ENCODE data around the gene TNNT2. TPM values are rescaled to one million over a fixed set of nuclear protein-coding genes. Genes with fewer than 3 reads are reported as not detected.

TNNT2 gene
- total and polyA plus RNA-seq, 2 of the 13 experiments (the other 11 are each of a cell fraction or from before 2014, with no cell fraction given), result 0.20 to 0.63 TPM

- TF ChIP-seq ARID2 (CRISPR knock-in tag; IDR thresholded peaks at IDR 0.05; ENCODE audit: borderline replicate concordance) (no peak), RAD21 (CRISPR knock-in tag; IDR thresholded peaks at IDR 0.05) (peak; percentile 82), ZMYM2 (CRISPR knock-in tag; IDR thresholded peaks at IDR 0.05) (no peak), ZSCAN22 (CRISPR knock-in tag; IDR thresholded peaks at IDR 0.05) (no peak), ZNF749 (CRISPR knock-in tag; IDR thresholded peaks at IDR 0.05; ENCODE audit: borderline replicate concordance) (no peak), MAZ (IDR thresholded peaks at IDR 0.05; ENCODE audit: borderline replicate concordance, low read depth, low read length) (no peak), MAZ (CRISPR knock-in tag; IDR thresholded peaks at IDR 0.05; ENCODE audit: low read depth) (0 out of 2 replicates have a peak, but pooled peaks have one; percentile 29), ATRX (CRISPR knock-in tag; IDR thresholded peaks at IDR 0.05; ENCODE audit: borderline replicate concordance) (no peak)
Observed at GRCh38 chr1:201361652-201362504, 15.6 kb downstream of the TNNT2 start (continued).

- Histone ChIP-seq H3K27me3 (ENCODE audit: control insufficient read depth in 1 of 2, insufficient read depth in 2 of 2, low read length in 2 of 2) (peaks cover 9 to 33% of the 10 kb centered on the region in 2 experiments), H2AFZ (ENCODE audit: low read length) (no peak overlapping the region), H3K4me2 (ENCODE audit: low read depth, low read length) (no peak overlapping the region), H3K9ac (ENCODE audit: insufficient read depth, low read depth, low read length) (no peak overlapping the region), H3K9me3 (ENCODE audit: low read length) (no peaks in the 10 kb centered on the region), H3K36me3 (replicated peaks in 1 of 2; ENCODE audit: control insufficient read depth in 1 of 2, insufficient read depth in 2 of 2, low read length in 2 of 2) (no peaks in the 10 kb centered on the region), H4K20me1 (ENCODE audit: insufficient read depth, low read length) (no peaks in the 10 kb centered on the region), H3K4me3 (replicated peaks in 1 of 3; ENCODE audit: insufficient read depth in 1 of 3, low read depth in 2 of 3, low read length in 3 of 3) (no peak overlapping the region), H3K79me2 (ENCODE audit: insufficient read depth, low read length) (no peaks in the 10 kb centered on the region), H3K4me1 (ENCODE audit: insufficient read depth, low read length) (no peaks in the 10 kb centered on the region), H3K27ac (ENCODE audit: extremely low read length, insufficient read depth, low read length) (no peak overlapping the region)
- ChIA-PET CTCF (ENCODE audit: low intra/inter-chr PET ratio, low total read pairs) (interaction anchor here (0.8 to 2.8 kb wide), 4 partner anchors 15 to 110 kb away, joined by 3 to 37 read pairs (median 3); no protein-coding TSS in a partner anchor), POLR2A (no interaction called here)
- ATAC-seq (no peak), DNase-seq (ENCODE audit: low spot score) (no peak), FAIRE-seq (no peak)
- in situ Hi-C loops (cut with HindIII; ENCODE audit: extremely low pct_ligation_motif_present, low pct_unique_long_range_greater_than_20kb), result no loop called here
- no TSS peak for BruUV-seq (replicated peaks)
- TF ChIP-seq FOXM1 (CRISPR knock-in tag; IDR thresholded peaks at IDR 0.05), result no peak
- intact Hi-C loops (cut with micrococcal nuclease; ENCODE audit: unreplicated experiment), result loop anchor here (1.0 kb wide), 2 partner anchors 52 to 107 kb away; no protein-coding TSS in a partner anchor
- 26% methylated on average over 7 of the region's 15 CpGs for WGBS (ENCODE audit: low lambda C conversion rate)
Observed at GRCh38 chr1:201360901-201361651, 16.4 kb downstream of the TNNT2 start.
